Measurements from ENCODE around the gene CROCC2.

DNA sequence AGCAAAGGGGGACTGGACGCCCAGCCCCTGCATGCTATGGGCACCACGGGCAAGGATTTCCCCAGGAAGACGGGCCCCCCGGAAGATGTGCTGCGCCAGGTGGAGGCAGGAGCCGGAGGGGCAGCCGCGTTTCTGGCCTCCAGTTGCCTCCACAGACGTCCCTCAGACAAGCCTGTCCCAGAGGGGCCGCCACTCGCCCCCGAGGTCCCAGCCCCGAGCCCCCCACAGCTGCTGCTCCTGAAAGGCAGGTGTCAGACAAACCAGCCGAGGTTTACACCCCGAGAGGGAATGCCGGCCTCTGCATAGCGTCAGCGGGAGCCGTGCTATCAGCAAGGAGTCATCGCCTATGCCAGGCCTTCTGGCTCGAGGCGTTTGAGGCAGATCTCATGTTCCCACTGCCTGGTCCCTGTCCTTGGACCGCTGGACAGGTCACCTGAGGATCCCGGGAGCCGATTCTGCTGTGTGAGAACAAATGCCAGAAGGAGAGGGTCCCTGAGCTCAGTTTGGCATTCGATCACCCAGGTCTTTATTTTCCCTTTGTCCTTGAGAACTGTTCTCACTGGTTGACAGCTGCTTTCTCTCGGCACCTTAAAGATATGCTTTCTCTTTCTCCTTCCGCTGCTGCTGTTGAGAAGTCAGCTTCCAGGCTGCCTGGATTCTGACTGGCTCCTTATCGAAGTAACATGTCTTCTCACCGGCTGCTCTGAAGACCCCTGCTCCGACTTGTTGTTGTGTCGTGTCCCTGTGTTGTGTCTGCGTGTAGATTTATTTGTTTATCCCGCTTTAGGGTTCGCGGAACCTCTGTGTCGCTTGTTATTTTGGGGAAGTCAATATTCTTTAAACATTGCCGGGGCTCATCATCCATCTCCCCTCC is 20.6 kb downstream of the CROCC2 start:
- TF ChIP-seq EZH2phosphoT487 (IDR thresholded peaks at IDR 0.05; ENCODE audit: borderline replicate concordance, low read depth, low read length): no peak
- TF ChIP-seq CTCF (conservative IDR thresholded peaks at IDR 0.05; ENCODE audit: low read length): no peak
